H1 (cell line): Measurements from ENCODE around the gene LPIN2.

Source experiments
- CTCF ChIP-seq, 3 experiments: IDR thresholded peaks; 1 replicate in 2 of 3; 2 replicates in 1 of 3; pipeline versions ENCODE4 v1.5.1 to v1.6.1; 2011; ENCODE audit warnings: low read length in 3 of 3, mild to moderate bottlenecking in 3 of 3, inconsistent platforms in 2 of 3, low read depth in 1 of 3, moderate library complexity in 1 of 3; ENCODE audit not compliant: insufficient read depth in 1 of 3; ENCODE audit errors: control extremely low read depth in 1 of 3
- EP300 ChIP-seq, 2 experiments: IDR thresholded peaks; 1 replicate in 1 of 2; 2 replicates in 1 of 2; pipeline ENCODE4 v1.6.1; 2011 to 2012; ENCODE audit warnings: low read depth in 2 of 2, low read length in 2 of 2, mild to moderate bottlenecking in 2 of 2, borderline replicate concordance in 1 of 2, inconsistent platforms in 1 of 2, moderate library complexity in 1 of 2
- EZH2 ChIP-seq: fragments of 200-600 bp; sonication (generic); IDR thresholded peaks from 2 replicates; pipeline ENCODE4 v1.7.1; 2012; ENCODE audit warnings: low read depth, mild to moderate bottlenecking, moderate library complexity, low read length, inconsistent platforms; ENCODE audit not compliant: severe bottlenecking
- HDAC2 ChIP-seq, 2 experiments: fragments of 300-600 bp in 1 of 2; sonication (generic) in 1 of 2; IDR thresholded peaks; 2 replicates each; pipeline ENCODE4 v1.6.1; 2011 to 2012; ENCODE audit warnings: low read depth in 2 of 2, low read length in 2 of 2, mild to moderate bottlenecking in 2 of 2, moderate library complexity in 2 of 2, borderline replicate concordance in 1 of 2, inconsistent platforms in 1 of 2
- MAX ChIP-seq: IDR thresholded peaks from 2 replicates; pipeline ENCODE4 v1.6.1; 2012; ENCODE audit warnings: inconsistent platforms
- NRF1 ChIP-seq: IDR thresholded peaks from 2 replicates; pipeline ENCODE4 v1.6.1; 2011; ENCODE audit warnings: mild to moderate bottlenecking, low read depth, low read length, improper control_type of control experiment
- POLR2A ChIP-seq, 2 experiments: IDR thresholded peaks; 1 replicate in 1 of 2; 2 replicates in 1 of 2; pipeline ENCODE4 v1.6.1; 2011; ENCODE audit warnings: low read depth in 2 of 2, low read length in 2 of 2, mild to moderate bottlenecking in 2 of 2; ENCODE audit errors: control extremely low read depth in 1 of 2
- RBBP5 ChIP-seq: IDR thresholded peaks from 2 replicates; pipeline ENCODE4 v1.7.1; 2012; ENCODE audit warnings: low read depth, mild to moderate bottlenecking, inconsistent platforms, low read length, moderate library complexity, borderline replicate concordance
- SIN3A ChIP-seq, 2 experiments: IDR thresholded peaks in 1 of 2; conservative IDR thresholded peaks in 1 of 2; 2 replicates each; pipeline ENCODE4 v1.6.1; 2011 to 2012; ENCODE audit warnings: low read length in 2 of 2, improper control_type of control experiment in 1 of 2, low read depth in 1 of 2, mild to moderate bottlenecking in 1 of 2
- SP1 ChIP-seq: IDR thresholded peaks from 2 replicates; pipeline ENCODE4 v1.6.1; 2011; ENCODE audit warnings: low read depth, low read length
- TAF1 ChIP-seq: IDR thresholded peaks from 2 replicates; pipeline ENCODE4 v1.6.1; 2011; ENCODE audit warnings: mild to moderate bottlenecking, low read depth, low read length
- TCF12 ChIP-seq: IDR thresholded peaks from 2 replicates; pipeline ENCODE4 v1.6.1; 2011; ENCODE audit warnings: low read depth, mild to moderate bottlenecking, low read length
- TF ChIP-seq, protein P1 (sequence below): IDR thresholded peaks from 2 replicates; pipeline ENCODE4 v1.6.1; 2011; ENCODE audit warnings: low read length, improper control_type of control experiment
- TF ChIP-seq, protein P2 (sequence below): IDR thresholded peaks from 2 replicates; pipeline ENCODE4 v1.6.1; 2011; ENCODE audit warnings: low read depth, mild to moderate bottlenecking, low read length; ENCODE audit not compliant: insufficient read depth

DNA sequence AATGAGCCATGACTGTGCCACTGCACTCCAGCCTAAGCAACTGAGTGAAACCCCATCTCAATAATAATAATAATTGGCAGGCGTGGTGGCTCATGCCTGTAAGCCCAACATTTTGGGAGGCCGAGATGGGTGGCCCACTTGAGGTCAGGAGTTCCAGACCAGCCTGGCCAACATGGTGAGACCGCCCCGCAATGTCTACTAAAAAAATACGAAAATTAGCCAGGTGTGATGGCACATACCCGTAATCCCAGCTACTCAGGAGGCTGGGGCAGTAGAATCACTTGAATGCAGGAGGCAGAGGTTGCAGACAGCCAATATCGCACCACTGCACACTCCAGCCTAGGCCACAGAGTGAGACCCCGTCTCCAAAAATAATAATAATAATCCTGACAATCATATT, 27.9 kb upstream of the LPIN2 start:
- no peak for TF ChIP-seq TAF1
- TF ChIP-seq CTCF (IDR thresholded peaks at IDR 0.05; ENCODE audit: control extremely low read depth in 1 of 3, insufficient read depth in 1 of 3, low read depth in 1 of 3, low read length in 3 of 3), result no peak
- no peak for TF ChIP-seq EP300 (IDR thresholded peaks at IDR 0.05; ENCODE audit: borderline replicate concordance in 1 of 2, low read depth in 2 of 2, low read length in 2 of 2)
- no peak for TF ChIP-seq NRF1
- TF ChIP-seq MAX, result no peak
- TF ChIP-seq, protein P1, sequence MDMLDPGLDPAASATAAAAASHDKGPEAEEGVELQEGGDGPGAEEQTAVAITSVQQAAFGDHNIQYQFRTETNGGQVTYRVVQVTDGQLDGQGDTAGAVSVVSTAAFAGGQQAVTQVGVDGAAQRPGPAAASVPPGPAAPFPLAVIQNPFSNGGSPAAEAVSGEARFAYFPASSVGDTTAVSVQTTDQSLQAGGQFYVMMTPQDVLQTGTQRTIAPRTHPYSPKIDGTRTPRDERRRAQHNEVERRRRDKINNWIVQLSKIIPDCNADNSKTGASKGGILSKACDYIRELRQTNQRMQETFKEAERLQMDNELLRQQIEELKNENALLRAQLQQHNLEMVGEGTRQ, result no peak
- no peak for TF ChIP-seq EZH2
- no peak for TF ChIP-seq POLR2A (IDR thresholded peaks at IDR 0.05; ENCODE audit: control extremely low read depth in 1 of 2, low read depth in 2 of 2, low read length in 2 of 2)
- no peak for TF ChIP-seq RBBP5
- TF ChIP-seq, protein P2, sequence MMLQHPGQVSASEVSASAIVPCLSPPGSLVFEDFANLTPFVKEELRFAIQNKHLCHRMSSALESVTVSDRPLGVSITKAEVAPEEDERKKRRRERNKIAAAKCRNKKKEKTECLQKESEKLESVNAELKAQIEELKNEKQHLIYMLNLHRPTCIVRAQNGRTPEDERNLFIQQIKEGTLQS, result no peak
- TF ChIP-seq SIN3A (conservative IDR thresholded peaks at IDR 0.05 in 1 of 2, IDR thresholded peaks at IDR 0.05 in 1 of 2; ENCODE audit: low read depth in 1 of 2, low read length in 2 of 2), result no peak
- no peak for TF ChIP-seq SP1
- no peak for TF ChIP-seq TCF12
- no peak for TF ChIP-seq HDAC2 (IDR thresholded peaks at IDR 0.05; ENCODE audit: borderline replicate concordance in 1 of 2, low read depth in 2 of 2, low read length in 2 of 2)
